ENCODE results near the gene HNRNPC.
"Not testable (repeated sequence)": the region's sequence is repeated elsewhere in the genome, so short reads cannot be mapped to it uniquely, and the experiment has no call there.

DNA sequence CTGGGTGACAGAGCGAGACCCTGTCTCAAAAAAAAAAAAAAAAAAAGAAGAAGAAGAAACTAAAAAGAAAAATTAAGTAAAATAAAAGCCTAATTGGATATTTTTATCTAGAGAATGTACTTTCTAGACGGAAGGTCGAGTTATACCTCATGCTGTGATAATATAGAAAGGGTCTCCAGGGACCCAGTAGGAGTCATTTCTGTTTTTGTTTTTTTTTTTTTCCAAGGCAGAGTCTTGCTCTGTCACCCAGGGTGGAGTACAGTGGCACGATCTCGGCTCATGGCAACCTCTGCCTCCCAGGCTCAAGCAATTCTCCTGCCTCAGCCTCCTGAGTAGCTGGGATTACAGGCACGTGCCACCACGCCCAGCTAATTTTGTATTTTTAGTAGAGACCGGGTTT lies 24.8 kb upstream of the HNRNPC start:
- not testable (repeated sequence) for TF ChIP-seq EZH2phosphoT487 (IDR thresholded peaks at IDR 0.05; ENCODE audit: borderline replicate concordance)
- TF ChIP-seq, protein P1, sequence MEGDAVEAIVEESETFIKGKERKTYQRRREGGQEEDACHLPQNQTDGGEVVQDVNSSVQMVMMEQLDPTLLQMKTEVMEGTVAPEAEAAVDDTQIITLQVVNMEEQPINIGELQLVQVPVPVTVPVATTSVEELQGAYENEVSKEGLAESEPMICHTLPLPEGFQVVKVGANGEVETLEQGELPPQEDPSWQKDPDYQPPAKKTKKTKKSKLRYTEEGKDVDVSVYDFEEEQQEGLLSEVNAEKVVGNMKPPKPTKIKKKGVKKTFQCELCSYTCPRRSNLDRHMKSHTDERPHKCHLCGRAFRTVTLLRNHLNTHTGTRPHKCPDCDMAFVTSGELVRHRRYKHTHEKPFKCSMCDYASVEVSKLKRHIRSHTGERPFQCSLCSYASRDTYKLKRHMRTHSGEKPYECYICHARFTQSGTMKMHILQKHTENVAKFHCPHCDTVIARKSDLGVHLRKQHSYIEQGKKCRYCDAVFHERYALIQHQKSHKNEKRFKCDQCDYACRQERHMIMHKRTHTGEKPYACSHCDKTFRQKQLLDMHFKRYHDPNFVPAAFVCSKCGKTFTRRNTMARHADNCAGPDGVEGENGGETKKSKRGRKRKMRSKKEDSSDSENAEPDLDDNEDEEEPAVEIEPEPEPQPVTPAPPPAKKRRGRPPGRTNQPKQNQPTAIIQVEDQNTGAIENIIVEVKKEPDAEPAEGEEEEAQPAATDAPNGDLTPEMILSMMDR (conservative IDR thresholded peaks at IDR 0.05; ENCODE audit: low read length) = not testable (repeated sequence)

All from Loucy (cell line).